Liver (tissue), 3 donors: Measurements from ENCODE around the gene MYO18B.

Experiments
- ATF3 ChIP-seq: IDR thresholded peaks from 2 replicates; pipeline ENCODE4 v1.6.1; 2016; ENCODE audit warnings: antibody characterized with exemption
- CTCF ChIP-seq: fragments of 150-350 bp; IDR thresholded peaks from 2 replicates; pipeline ENCODE4 v1.5.1; 2017; ENCODE audit warnings: improper control_type of control experiment, low read depth, low read length; ENCODE audit not compliant: missing input control
- GABPA ChIP-seq, 2 donors: IDR thresholded peaks in 1 of 2; conservative IDR thresholded peaks in 1 of 2; 2 replicates each; pipeline ENCODE4 v1.6.1; 2016; ENCODE audit warnings: antibody characterized with exemption in 2 of 2, mild to moderate bottlenecking in 1 of 2, moderate library complexity in 1 of 2
- JUND ChIP-seq, 2 donors: IDR thresholded peaks; 2 replicates each; pipeline ENCODE4 v1.6.1; 2016; ENCODE audit warnings: antibody characterized with exemption in 2 of 2
- MAX ChIP-seq: IDR thresholded peaks from 2 replicates; pipeline ENCODE4 v1.6.1; 2016; ENCODE audit warnings: antibody characterized with exemption
- RAD21 ChIP-seq, 2 donors: IDR thresholded peaks; 2 replicates each; pipeline ENCODE4 v1.6.1; 2016; ENCODE audit warnings: antibody characterized with exemption in 2 of 2, mild to moderate bottlenecking in 2 of 2
- RXRA ChIP-seq, 2 donors: IDR thresholded peaks; 2 replicates each; pipeline ENCODE4 v1.6.1; 2017 to 2018; ENCODE audit warnings: antibody characterized with exemption in 2 of 2, mild to moderate bottlenecking in 1 of 2
- SP1 ChIP-seq: IDR thresholded peaks from 2 replicates; pipeline ENCODE4 v1.6.1; 2018; ENCODE audit warnings: antibody characterized with exemption, mild to moderate bottlenecking
- YY1 ChIP-seq: IDR thresholded peaks from 2 replicates; pipeline ENCODE4 v1.6.1; 2016; ENCODE audit warnings: antibody characterized with exemption, mild to moderate bottlenecking
- ZBTB33 ChIP-seq: IDR thresholded peaks from 2 replicates; pipeline ENCODE4 v1.6.1; 2016; ENCODE audit warnings: antibody characterized with exemption
- donor health status: healthy.
- donor health status: healthy.

GRCh38 chr22:25779890-25780289 lies 37.9 kb downstream of the MYO18B start:
- TF ChIP-seq CTCF (no peak), ATF3 (no peak), RAD21 (IDR thresholded peaks at IDR 0.05) (no peak), MAX (no peak), RXRA (IDR thresholded peaks at IDR 0.05) (no peak), SP1 (no peak), JUND (IDR thresholded peaks at IDR 0.05) (no peak), GABPA (IDR thresholded peaks at IDR 0.05 in 1 of 2, conservative IDR thresholded peaks at IDR 0.05 in 1 of 2) (no peak), ZBTB33 (no peak), YY1 (no peak)
